Suppressor macrophage treated with lipopolysaccharide for 1 hour (primary cell): ENCODE data around the gene SMTNL1.

Experiments
- DNase-seq, 3 donors: peaks; one replicate each; pipeline ENCODE4 v3.0.0-alpha.2; 2020 to 2022

Gene SMTNL1

GRCh38 chr11:57536947-57537619, at the start of gene SMTNL1:
Gene SMTNL1, plus strand, starts transcription at chr11:57537595. Its CDS starts 5,048 bp downstream, at chr11:57542643.
- no peak for DNase-seq

GRCh38 chr11:57487920-57488659, 49.3 kb upstream of the SMTNL1 start:
- DNase-seq, result peak in 1 of 3 donors; percentile 19

GRCh38 chr11:57490456-57491248, 46.7 kb upstream of the SMTNL1 start:
- peak; percentile 59 to 72 (median 63) for DNase-seq

- peak; percentile 66 to 84 (median 74) for DNase-seq
These were observed 45.9 kb upstream of the SMTNL1 start for GRCh38 chr11:57491371-57492061.

GRCh38 chr11:57493507-57494503, 43.6 kb upstream of the SMTNL1 start:
- DNase-seq, result peak in 2 of 3 donors; percentile 39 to 40

- DNase-seq, result no peak
These were observed 41.1 kb upstream of the SMTNL1 start for GRCh38 chr11:57496109-57496820.

- no peak for DNase-seq
These were observed 39.8 kb upstream of the SMTNL1 start for GRCh38 chr11:57497303-57498247.

GRCh38 chr11:57498540-57498939, 38.9 kb upstream of the SMTNL1 start:
- DNase-seq, result no peak

- peak; percentile 89 to 92 (median 90) for DNase-seq
These were observed 37.9 kb upstream of the SMTNL1 start for GRCh38 chr11:57499413-57499982.

- no peak for DNase-seq
These were observed 37.4 kb upstream of the SMTNL1 start for GRCh38 chr11:57499983-57500461.

- no peak for DNase-seq
These were observed 36.9 kb upstream of the SMTNL1 start for GRCh38 chr11:57500515-57500914.

GRCh38 chr11:57500926-57501325, 36.5 kb upstream of the SMTNL1 start:
- DNase-seq, result no peak

GRCh38 chr11:57501953-57502352, 35.4 kb upstream of the SMTNL1 start:
- no peak for DNase-seq

- no peak for DNase-seq
These were observed 35.0 kb upstream of the SMTNL1 start for GRCh38 chr11:57502376-57502775.

- no peak for DNase-seq
These were observed 34.5 kb upstream of the SMTNL1 start for GRCh38 chr11:57502870-57503269.

- no peak for DNase-seq
These were observed 32.9 kb upstream of the SMTNL1 start for GRCh38 chr11:57504511-57504910.

- DNase-seq, result no peak
These were observed 30.9 kb upstream of the SMTNL1 start for GRCh38 chr11:57506522-57506921.

GRCh38 chr11:57508341-57509170, 28.8 kb upstream of the SMTNL1 start:
- no peak for DNase-seq
